ENCODE results near the gene SMG6.

SMG6 gene

GRCh38 chr17:2146132-2146871, 157.3 kb downstream of the SMG6 start:
- TF ChIP-seq EGR1 (IDR thresholded peaks at IDR 0.05) (no peak), ZBTB7A (IDR thresholded peaks at IDR 0.05; ENCODE audit: low read depth) (no peak), CREB1 (IDR thresholded peaks at IDR 0.05; ENCODE audit: low read depth) (no peak), CEBPB (IDR thresholded peaks at IDR 0.05) (no peak), YY1 (IDR thresholded peaks at IDR 0.05; ENCODE audit: low read depth) (no peak), TEAD4 (IDR thresholded peaks at IDR 0.05) (no peak), RAD21 (IDR thresholded peaks at IDR 0.05; ENCODE audit: low read depth) (no peak), EP300 (IDR thresholded peaks at IDR 0.05; ENCODE audit: borderline replicate concordance) (no peak), MAX (IDR thresholded peaks at IDR 0.05) (no peak), TCF12 (IDR thresholded peaks at IDR 0.05; ENCODE audit: low read depth) (no peak), NFIC (IDR thresholded peaks at IDR 0.05) (no peak), FOXM1 (IDR thresholded peaks at IDR 0.05; ENCODE audit: borderline replicate concordance, low read depth) (no peak), TAF1 (IDR thresholded peaks at IDR 0.05; ENCODE audit: low read depth) (no peak), USF1 (IDR thresholded peaks at IDR 0.05) (no peak), REST (IDR thresholded peaks at IDR 0.05; ENCODE audit: low read depth) (no peak)

GRCh38 chr17:2144701-2145100, 158.9 kb downstream of the SMG6 start:
- TF ChIP-seq EP300 (IDR thresholded peaks at IDR 0.05; ENCODE audit: borderline replicate concordance) (no peak), CEBPB (IDR thresholded peaks at IDR 0.05) (no peak), MAX (IDR thresholded peaks at IDR 0.05) (no peak), YY1 (IDR thresholded peaks at IDR 0.05; ENCODE audit: low read depth) (no peak), CREB1 (IDR thresholded peaks at IDR 0.05; ENCODE audit: low read depth) (no peak)

- no peak for TF ChIP-seq NFIC (IDR thresholded peaks at IDR 0.05)
- no peak for TF ChIP-seq ZBTB7A (IDR thresholded peaks at IDR 0.05; ENCODE audit: low read depth)
- no peak for TF ChIP-seq TEAD4 (IDR thresholded peaks at IDR 0.05)
- no peak for TF ChIP-seq MAX (IDR thresholded peaks at IDR 0.05)
- TF ChIP-seq CREB1 (IDR thresholded peaks at IDR 0.05; ENCODE audit: low read depth): no peak
- TF ChIP-seq FOXM1 (IDR thresholded peaks at IDR 0.05; ENCODE audit: borderline replicate concordance, low read depth): no peak
- TF ChIP-seq EGR1 (IDR thresholded peaks at IDR 0.05): no peak
- TF ChIP-seq REST (IDR thresholded peaks at IDR 0.05; ENCODE audit: low read depth): no peak
- no peak for TF ChIP-seq TAF1 (IDR thresholded peaks at IDR 0.05; ENCODE audit: low read depth)
- TF ChIP-seq YY1 (IDR thresholded peaks at IDR 0.05; ENCODE audit: low read depth): no peak
- no peak for TF ChIP-seq TCF12 (IDR thresholded peaks at IDR 0.05; ENCODE audit: low read depth)
- TF ChIP-seq RAD21 (IDR thresholded peaks at IDR 0.05; ENCODE audit: low read depth): no peak
- TF ChIP-seq USF1 (IDR thresholded peaks at IDR 0.05): no peak
- TF ChIP-seq EP300 (IDR thresholded peaks at IDR 0.05; ENCODE audit: borderline replicate concordance): no peak
- no peak for TF ChIP-seq CEBPB (IDR thresholded peaks at IDR 0.05)
Measured at GRCh38 chr17:2143332-2143731, 160.3 kb downstream of the SMG6 start.

- TF ChIP-seq TAF1 (IDR thresholded peaks at IDR 0.05; ENCODE audit: low read depth) (no peak), YY1 (IDR thresholded peaks at IDR 0.05; ENCODE audit: low read depth) (no peak), RAD21 (IDR thresholded peaks at IDR 0.05; ENCODE audit: low read depth) (no peak), NFIC (IDR thresholded peaks at IDR 0.05) (no peak), CEBPB (IDR thresholded peaks at IDR 0.05) (no peak), MAX (IDR thresholded peaks at IDR 0.05) (no peak), ZBTB7A (IDR thresholded peaks at IDR 0.05; ENCODE audit: low read depth) (no peak), CREB1 (IDR thresholded peaks at IDR 0.05; ENCODE audit: low read depth) (no peak)
Measured at GRCh38 chr17:2140683-2141082, 162.9 kb downstream of the SMG6 start.

- TF ChIP-seq TAF1 (IDR thresholded peaks at IDR 0.05; ENCODE audit: low read depth): no peak
- peak; percentile 95 for TF ChIP-seq NFIC (IDR thresholded peaks at IDR 0.05)
- 0 out of 2 replicates have a peak, but pooled peaks have one; percentile 37 for TF ChIP-seq YY1 (IDR thresholded peaks at IDR 0.05; ENCODE audit: low read depth)
- TF ChIP-seq EGR1 (IDR thresholded peaks at IDR 0.05): no peak
- TF ChIP-seq CREB1 (IDR thresholded peaks at IDR 0.05; ENCODE audit: low read depth): no peak
- peak; percentile 71 for TF ChIP-seq TCF12 (IDR thresholded peaks at IDR 0.05; ENCODE audit: low read depth)
- no peak for TF ChIP-seq USF1 (IDR thresholded peaks at IDR 0.05)
- peak; percentile 3; the same call in 1 of the 2 replicates for TF ChIP-seq CEBPB (IDR thresholded peaks at IDR 0.05)
- 0 out of 2 replicates have a peak, but pooled peaks have one; percentile 20 for TF ChIP-seq MAX (IDR thresholded peaks at IDR 0.05)
- TF ChIP-seq TEAD4 (IDR thresholded peaks at IDR 0.05): no peak
- TF ChIP-seq RAD21 (IDR thresholded peaks at IDR 0.05; ENCODE audit: low read depth): peak; percentile 13; the same call in 1 of the 2 replicates
- no peak for TF ChIP-seq ZBTB7A (IDR thresholded peaks at IDR 0.05; ENCODE audit: low read depth)
- no peak for TF ChIP-seq FOXM1 (IDR thresholded peaks at IDR 0.05; ENCODE audit: borderline replicate concordance, low read depth)
- TF ChIP-seq REST (IDR thresholded peaks at IDR 0.05; ENCODE audit: low read depth): no peak
- TF ChIP-seq EP300 (IDR thresholded peaks at IDR 0.05; ENCODE audit: borderline replicate concordance): peak; percentile 66; the same call in 1 of the 2 replicates
Measured at GRCh38 chr17:2138761-2139160, 164.8 kb downstream of the SMG6 start.

Measured in Ishikawa (cell line).